IPS-18c (cell line): ENCODE results near the gene CLEC3A.
"Not testable (repeated sequence)": the region's sequence is repeated elsewhere in the genome, so short reads cannot be mapped to it uniquely, and the experiment has no call there.

ENCODE experiments used
- H3K4me3 ChIP-seq: 2 replicates; pipeline ENCODE4 v1.7.0; 2013; ENCODE audit warnings: low read depth, mild to moderate bottlenecking, low read length, moderate library complexity; ENCODE audit not compliant: insufficient read depth
- H3K9me3 ChIP-seq: one replicate; pipeline ENCODE4 v1.6.1; 2013; ENCODE audit warnings: mild to moderate bottlenecking, low read length, moderate library complexity; ENCODE audit not compliant: control insufficient read depth, insufficient read depth

The CLEC3A gene, protein sequence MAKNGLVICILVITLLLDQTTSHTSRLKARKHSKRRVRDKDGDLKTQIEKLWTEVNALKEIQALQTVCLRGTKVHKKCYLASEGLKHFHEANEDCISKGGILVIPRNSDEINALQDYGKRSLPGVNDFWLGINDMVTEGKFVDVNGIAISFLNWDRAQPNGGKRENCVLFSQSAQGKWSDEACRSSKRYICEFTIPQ

GRCh38 chr16:78022347-78023060, at the start of gene CLEC3A:
CLEC3A (plus strand) TSS chr16:78022548; CDS start chr16:78022627, 79 bp downstream.
- no peaks in the 10 kb centered on the region for H3K9me3 ChIP-seq
- H3K4me3 ChIP-seq: no peak within 1 kb of the TSS

- Histone ChIP-seq H3K4me3 (no peak overlapping the region), H3K9me3 (no peaks in the 10 kb centered on the region)
These were observed 47.5 kb upstream of the CLEC3A start for GRCh38 chr16:77974883-77975282.

DNA sequence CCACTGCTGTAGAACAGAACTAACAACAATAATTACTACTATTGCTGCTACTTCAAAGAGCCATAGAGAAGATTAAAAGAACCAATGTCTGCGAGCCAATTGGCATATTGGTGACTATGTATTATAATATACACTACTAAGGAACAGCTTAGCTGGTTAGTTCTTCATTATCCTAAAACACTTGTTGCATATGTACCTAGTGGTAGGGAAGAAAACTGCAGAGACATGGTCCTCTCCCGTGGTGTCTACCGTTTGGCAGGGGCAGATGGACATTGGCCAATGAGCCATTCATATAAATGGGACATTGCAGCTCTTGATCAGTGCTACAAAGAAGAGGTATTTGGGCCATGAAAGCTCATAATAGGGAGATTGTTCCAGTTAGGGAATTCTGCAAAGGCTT, 46.4 kb upstream of the CLEC3A start:
- H3K9me3 ChIP-seq: no peaks in the 10 kb centered on the region
- no peak overlapping the region for H3K4me3 ChIP-seq

DNA sequence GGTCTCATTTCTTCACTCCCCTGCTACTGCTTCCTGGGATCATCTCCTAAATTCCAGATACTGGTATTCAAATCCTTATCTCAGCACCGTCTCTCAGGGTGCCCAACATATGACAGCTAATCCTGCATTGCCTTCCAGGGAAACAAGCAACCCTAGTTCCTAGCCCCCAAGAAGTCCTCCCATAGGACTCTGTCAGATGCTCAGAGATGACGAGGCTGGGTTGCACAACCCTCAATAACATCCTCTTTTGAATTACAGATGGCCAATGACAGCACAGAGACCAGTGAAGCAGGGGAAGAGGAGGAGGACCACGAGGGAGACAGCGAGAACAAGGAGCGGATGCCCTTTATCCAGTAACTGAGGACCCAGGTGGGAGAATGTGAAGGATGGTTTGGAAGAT, 45.0 kb upstream of the CLEC3A start:
- Histone ChIP-seq H3K9me3 (no peaks in the 10 kb centered on the region), H3K4me3 (no peak overlapping the region)

DNA sequence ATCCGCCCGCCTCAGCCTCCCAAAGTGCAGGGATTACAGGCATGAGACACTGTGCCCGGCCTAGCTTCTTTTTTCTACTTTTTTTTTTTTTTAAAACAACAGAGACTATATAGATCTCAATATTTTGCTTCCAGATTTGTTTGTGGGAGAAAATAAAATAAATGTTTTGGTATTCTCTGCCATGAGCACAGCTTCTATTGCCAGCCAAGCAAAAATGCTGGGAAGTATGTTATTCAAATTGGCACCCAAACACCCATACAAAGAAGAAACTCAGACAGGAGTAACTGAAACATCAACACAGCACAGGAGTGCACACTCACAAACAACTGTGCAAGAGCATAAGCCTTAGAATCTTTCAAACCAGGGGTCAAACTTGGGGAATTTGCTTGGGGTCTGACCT, 37.2 kb upstream of the CLEC3A start:
- H3K4me3 ChIP-seq: no peak overlapping the region

DNA sequence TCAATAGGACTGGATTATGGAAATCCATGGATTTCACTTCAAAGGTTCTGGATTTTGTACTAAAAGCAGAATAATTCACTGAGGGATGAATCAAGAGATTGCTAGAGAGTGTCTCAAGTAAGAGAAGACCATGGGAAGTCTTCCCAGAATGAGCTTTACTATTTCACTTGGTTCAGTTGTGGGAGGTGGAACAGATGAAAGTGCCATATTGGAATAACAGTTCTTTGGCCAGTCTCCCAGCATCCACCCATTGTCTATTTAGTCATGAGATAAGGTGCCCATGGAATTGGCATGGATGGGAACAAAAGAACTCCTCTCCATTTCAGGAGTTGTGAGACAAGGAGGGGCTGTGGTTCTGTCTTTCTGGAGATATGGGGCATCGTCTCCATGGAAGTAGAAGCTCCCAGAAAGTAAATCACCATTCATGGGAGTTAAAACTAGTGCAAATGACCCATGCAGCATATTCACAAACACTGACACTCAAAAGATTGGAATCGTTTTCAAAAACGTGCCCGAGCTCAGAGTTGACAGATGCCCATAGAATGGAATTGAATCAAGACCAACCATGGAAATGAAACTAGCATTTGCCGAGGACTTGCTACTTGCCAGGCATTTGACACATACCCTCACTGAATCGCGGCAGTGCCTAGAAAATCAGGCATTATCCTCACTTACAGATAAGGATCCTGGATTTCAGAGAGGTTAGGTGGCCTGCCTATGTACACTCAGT, 36.2 kb upstream of the CLEC3A start:
- Histone ChIP-seq H3K4me3 (no peak overlapping the region), H3K9me3 (no peaks in the 10 kb centered on the region)

More for the DNA sequence above, 37.2 kb upstream of the CLEC3A start:
- no peaks in the 10 kb centered on the region for H3K9me3 ChIP-seq

DNA sequence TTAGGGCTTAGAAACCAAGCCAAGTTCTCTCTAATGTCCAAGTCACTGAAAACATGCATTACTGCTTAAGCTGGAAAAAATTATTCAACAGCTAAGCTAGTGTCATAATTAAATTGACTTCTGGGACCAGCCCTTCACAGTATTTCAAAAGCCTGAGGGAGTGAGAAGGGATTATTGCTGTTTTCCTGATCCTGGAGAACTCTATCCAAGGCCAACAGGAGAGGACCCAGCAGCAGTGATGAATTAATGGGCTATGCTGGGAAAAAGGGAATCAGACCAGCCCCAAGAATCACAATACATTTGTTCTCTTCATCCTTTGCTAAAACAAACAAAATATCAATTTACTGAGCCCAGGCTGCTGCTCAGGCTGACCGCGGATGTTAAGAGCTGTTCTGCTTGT, 34.5 kb upstream of the CLEC3A start:
- H3K9me3 ChIP-seq: no peaks in the 10 kb centered on the region
- H3K4me3 ChIP-seq: no peak overlapping the region

GRCh38 chr16:77989846-77990245, 32.5 kb upstream of the CLEC3A start:
- no peak overlapping the region for H3K4me3 ChIP-seq

GRCh38 chr16:77991701-77992100, 30.6 kb upstream of the CLEC3A start:
- Histone ChIP-seq H3K4me3 (no peak overlapping the region), H3K9me3 (peaks cover 14% of the 10 kb centered on the region)

More at GRCh38 chr16:77989846-77990245, 32.5 kb upstream of the CLEC3A start:
- no peaks in the 10 kb centered on the region for H3K9me3 ChIP-seq

DNA sequence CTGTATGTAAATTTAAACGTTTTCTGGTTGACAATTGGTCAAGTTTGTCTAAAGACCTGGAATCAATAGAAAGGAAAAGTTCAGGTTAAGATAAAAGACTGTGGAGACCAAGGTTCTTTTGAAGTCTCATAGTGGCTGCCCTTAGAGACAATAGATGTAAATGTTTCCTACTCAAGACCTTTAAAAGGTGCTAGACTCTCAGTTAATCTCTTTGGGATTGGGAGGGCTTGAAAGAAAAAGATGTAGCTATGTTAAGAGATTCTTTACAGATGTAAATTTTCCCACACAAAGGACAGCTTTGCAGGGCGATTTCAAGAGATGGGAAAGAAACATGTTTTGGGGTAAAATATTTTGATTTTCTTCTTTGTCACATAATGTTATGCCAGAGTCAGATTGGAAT, 30.0 kb upstream of the CLEC3A start:
- H3K4me3 ChIP-seq: not testable (repeated sequence)

DNA sequence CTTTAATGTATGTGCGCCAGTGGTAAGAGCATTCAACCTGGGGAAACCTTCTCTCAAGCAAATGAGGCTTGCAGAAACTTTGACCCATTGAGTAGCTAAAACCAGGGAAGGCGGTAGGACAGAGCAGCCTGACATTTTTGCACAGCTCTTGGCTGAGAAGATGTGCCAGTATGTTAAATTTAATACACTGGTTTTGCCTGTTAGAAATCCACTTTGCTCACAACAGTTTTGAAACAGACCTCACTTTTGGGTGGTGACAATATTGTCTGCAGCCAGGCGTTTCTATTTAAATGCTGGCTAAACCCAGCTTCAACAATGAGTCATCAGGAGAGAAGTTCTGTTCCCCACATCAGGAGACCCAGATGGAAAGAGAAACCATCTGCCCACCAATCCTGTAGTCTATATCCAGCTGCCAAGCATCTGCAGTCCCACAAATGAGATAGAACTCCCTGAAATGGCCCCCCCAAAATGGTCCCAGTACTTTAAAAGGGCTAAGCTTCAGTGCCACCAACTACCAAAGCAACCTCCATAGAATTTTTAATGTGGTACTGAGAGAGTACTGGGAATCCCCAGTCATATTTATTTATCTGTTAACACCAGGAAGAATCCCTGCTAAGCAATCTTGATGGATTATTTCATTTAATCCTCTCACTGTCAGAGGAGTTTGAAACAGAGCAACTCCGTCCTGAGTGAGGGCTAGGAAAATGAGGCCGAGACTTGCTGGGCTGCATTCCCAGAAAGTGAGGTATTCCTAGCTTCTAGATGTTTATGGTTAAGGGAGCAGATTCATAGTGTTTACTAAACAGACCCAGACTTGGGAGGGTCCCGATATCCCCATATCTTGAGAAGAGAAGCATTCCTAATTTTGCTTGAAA, 29.0 kb upstream of the CLEC3A start:
- no peak overlapping the region for H3K4me3 ChIP-seq
- H3K9me3 ChIP-seq: peaks cover 15% of the 10 kb centered on the region

More for the DNA sequence above, 30.0 kb upstream of the CLEC3A start:
- H3K9me3 ChIP-seq: peaks cover 15% of the 10 kb centered on the region

- Histone ChIP-seq H3K4me3 (no peak overlapping the region), H3K9me3 (peaks cover 15% of the 10 kb centered on the region)
These were observed 26.4 kb upstream of the CLEC3A start for GRCh38 chr16:77995843-77996455.

GRCh38 chr16:77998350-77999023, 23.9 kb upstream of the CLEC3A start:
- H3K9me3 ChIP-seq: peaks cover 15% of the 10 kb centered on the region
- H3K4me3 ChIP-seq: no peak overlapping the region

DNA sequence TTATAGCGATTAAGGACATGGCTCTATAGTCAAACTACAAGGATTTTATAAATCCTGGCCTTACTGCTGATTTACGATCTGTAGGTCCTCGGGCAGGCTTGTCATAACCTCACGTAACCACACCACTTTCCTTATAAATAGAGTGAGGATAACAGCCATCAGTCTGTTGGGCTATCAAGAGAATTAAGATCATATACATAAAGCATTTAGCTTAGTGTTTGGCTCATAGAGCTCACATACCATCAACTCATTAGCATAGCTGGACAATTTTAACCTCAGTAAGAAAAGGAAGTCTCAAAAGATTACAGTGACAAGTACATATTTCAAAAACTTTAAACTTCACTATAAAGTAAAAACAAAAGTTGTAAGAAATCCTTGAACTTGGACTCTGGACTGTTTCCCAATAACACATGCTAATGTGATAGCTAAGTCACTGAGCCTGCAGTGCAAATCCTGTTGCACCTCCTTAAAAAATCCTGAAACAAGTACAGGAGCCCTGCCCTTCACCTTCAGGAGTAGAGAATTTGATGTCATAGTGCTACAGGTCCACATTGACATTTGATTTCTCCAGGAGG, 20.8 kb upstream of the CLEC3A start:
- H3K9me3 ChIP-seq: peaks cover 3% of the 10 kb centered on the region
- no peak overlapping the region for H3K4me3 ChIP-seq

- Histone ChIP-seq H3K4me3 (no peak overlapping the region), H3K9me3 (no peaks in the 10 kb centered on the region)
These were observed 19.3 kb upstream of the CLEC3A start for GRCh38 chr16:78002915-78003538.

GRCh38 chr16:78004517-78004916, 17.8 kb upstream of the CLEC3A start:
- H3K4me3 ChIP-seq: no peak overlapping the region

More at GRCh38 chr16:78004517-78004916, 17.8 kb upstream of the CLEC3A start:
- H3K9me3 ChIP-seq: no peaks in the 10 kb centered on the region
